GM12865 (cell line): Measurements from ENCODE around the gene ELMO1.

Experiments used
- DNase-seq: peaks from one replicate; pipeline ENCODE4 v3.0.0; 2010; ENCODE audit warnings: low read depth
- H3K4me3 ChIP-seq: 2 replicates; pipeline ENCODE4 v1.5.1; 2011; ENCODE audit warnings: mild to moderate bottlenecking, low read depth, low read length, control low read depth
- TF ChIP-seq, protein P1 (sequence below): IDR thresholded peaks from 2 replicates; pipeline ENCODE4 v1.5.1; 2011; ENCODE audit warnings: low read length, control low read depth, low read depth, inconsistent platforms; ENCODE audit not compliant: insufficient read depth; ENCODE audit errors: missing control alignments

Gene ELMO1

DNA sequence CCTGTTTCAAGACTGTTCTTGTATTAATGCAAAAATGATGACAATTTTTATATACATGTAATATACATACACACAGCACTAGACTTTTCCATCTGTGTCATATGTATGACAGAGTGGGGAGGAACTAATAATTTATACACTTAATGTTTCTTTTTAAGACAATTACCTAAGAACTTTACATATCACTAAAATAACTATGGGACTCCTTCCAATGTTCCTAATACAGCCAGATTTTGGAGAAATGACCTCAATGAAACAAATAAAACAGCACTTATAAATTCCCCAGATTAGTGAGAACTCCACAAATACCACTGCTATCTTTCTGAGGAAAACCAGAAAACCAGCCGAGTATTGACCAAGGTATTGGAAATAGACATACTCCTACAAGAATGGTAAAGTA is 199.4 kb downstream of the ELMO1 start:
- TF ChIP-seq, protein P1, sequence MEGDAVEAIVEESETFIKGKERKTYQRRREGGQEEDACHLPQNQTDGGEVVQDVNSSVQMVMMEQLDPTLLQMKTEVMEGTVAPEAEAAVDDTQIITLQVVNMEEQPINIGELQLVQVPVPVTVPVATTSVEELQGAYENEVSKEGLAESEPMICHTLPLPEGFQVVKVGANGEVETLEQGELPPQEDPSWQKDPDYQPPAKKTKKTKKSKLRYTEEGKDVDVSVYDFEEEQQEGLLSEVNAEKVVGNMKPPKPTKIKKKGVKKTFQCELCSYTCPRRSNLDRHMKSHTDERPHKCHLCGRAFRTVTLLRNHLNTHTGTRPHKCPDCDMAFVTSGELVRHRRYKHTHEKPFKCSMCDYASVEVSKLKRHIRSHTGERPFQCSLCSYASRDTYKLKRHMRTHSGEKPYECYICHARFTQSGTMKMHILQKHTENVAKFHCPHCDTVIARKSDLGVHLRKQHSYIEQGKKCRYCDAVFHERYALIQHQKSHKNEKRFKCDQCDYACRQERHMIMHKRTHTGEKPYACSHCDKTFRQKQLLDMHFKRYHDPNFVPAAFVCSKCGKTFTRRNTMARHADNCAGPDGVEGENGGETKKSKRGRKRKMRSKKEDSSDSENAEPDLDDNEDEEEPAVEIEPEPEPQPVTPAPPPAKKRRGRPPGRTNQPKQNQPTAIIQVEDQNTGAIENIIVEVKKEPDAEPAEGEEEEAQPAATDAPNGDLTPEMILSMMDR, result no peak
- no peak overlapping the region for H3K4me3 ChIP-seq
- no peak for DNase-seq

DNA sequence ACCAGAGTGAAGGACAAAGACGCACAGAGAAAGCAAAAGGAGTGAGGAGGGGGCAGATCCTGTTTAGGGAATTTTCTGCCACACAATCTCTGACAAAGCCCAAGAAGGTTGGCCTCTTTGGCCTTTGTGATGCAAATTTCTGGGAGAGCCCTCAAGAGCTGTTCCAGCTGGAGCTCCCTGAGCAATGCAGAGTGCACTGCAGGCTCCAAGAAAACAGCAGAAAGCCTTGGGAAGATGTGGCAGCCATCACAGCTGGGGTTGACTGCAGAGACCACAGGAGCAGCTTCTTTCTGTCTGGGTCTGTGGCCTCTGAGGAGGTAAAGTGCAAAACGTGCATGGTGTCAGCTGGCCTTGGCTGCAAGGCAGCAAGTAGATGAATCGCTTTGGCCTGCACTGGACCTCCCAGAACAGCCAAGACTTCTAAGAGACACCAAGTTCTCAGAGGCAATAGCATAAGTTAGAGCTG is 200.2 kb downstream of the ELMO1 start:
- TF ChIP-seq, protein P1, result no peak
- H3K4me3 ChIP-seq, result no peak overlapping the region
- no peak for DNase-seq

DNA sequence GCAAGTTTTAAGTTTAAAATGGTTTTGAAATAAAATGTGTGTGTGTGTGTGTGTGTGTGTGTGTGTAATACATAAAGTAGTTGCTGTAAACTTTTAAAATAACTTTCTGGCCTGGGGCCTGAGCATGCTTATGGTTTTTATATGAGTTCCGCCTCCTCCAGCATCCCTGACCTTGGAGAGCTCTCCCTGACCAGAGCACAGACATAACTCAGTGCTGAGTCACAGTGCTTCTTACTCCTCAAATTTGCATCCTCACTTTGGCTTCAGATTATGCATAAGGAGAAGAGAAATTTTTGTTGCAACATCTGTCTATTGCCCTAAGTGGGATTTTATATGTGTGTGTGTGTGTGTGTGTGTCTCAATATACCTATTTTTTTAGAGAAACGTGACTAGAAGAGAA is 200.8 kb downstream of the ELMO1 start:
- no peak overlapping the region for H3K4me3 ChIP-seq
- TF ChIP-seq, protein P1, result no peak

DNA sequence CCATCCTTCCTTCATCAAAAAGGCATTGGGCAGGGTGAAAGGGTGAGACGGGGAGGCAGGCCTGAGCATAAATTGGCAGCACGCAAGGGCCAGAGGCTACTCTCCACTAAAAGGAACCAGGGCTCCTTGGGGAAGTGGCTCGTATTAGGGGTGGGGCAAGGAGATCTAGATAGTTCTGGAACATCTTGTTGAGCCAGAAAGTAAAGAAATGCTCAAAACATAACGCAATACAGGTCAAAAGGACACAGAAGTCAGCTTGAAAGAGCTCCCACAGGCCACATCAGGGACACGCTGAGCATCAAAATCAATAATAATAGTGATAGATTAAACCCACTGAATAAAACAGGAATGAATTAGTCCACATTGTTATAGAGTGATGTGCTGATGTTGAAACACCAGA is 203.1 kb downstream of the ELMO1 start:
- no peak overlapping the region for H3K4me3 ChIP-seq
- DNase-seq, result no peak
- TF ChIP-seq, protein P1, result no peak

More for the DNA sequence above, 200.8 kb downstream of the ELMO1 start:
- no peak for DNase-seq

DNA sequence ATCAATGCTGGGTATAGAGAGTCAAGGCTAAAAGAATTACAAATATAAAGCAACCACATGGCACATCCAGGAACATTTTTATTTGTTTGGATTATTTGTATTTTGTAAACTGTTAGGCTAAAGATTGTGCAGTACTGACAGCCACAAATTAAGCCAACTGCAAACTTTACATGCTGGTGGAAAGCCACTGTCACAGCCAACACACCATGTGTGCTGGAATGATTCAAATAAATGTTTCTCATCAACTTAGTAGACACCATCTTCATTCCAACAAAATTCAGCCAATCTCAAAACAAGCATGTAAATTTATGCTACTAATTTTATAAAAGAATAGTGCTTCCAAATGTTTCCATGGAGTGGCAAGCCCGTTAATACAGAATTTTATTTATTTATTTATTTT is 211.8 kb downstream of the ELMO1 start:
- H3K4me3 ChIP-seq, result no peak overlapping the region
- DNase-seq, result no peak

DNA sequence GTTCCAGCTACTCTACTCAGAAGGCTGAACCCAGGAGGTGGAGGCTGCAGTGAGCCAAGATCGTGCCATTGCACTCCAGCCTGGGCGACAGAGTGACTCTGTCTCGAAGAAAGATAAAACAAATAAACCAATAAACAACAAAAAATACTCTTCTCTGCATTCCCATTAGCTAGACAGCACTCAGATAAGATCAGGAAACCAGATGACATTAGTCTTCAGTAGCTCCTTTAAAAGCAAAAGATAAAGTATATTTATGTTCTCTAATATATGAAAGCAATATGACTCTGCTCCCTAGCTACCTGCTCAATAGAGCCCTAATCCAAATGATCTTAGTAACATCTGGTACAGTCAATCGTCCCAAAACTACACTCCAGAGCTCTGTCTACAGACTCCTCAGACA is 212.9 kb downstream of the ELMO1 start:
- no peak overlapping the region for H3K4me3 ChIP-seq
- TF ChIP-seq, protein P1, result no peak
- DNase-seq, result no peak

More for the DNA sequence above, 211.8 kb downstream of the ELMO1 start:
- TF ChIP-seq, protein P1, result no peak

- TF ChIP-seq, protein P1, result peak; percentile 34
- H3K4me3 ChIP-seq, result no peak overlapping the region
- DNase-seq, result peak; percentile 39
Measured at GRCh38 chr7:37234928-37235327, 213.7 kb downstream of the ELMO1 start.
